ENCODE data around the gene SLAIN2.

The SLAIN2 gene

GRCh38 chr4:48334900-48335384 is 6.4 kb upstream of the SLAIN2 start:
- DNase-seq (ENCODE audit: low read depth), result no peak

- DNase-seq (ENCODE audit: low read depth), result peak; percentile 46
Measured at GRCh38 chr4:48336146-48336870, 5.0 kb upstream of the SLAIN2 start.

- peak; percentile 50 for DNase-seq (ENCODE audit: low read depth)
Measured at GRCh38 chr4:48337731-48338130, 3.6 kb upstream of the SLAIN2 start.

GRCh38 chr4:48339642-48340041 is 1.7 kb upstream of the SLAIN2 start:
- DNase-seq (ENCODE audit: low read depth), result no peak

- DNase-seq (ENCODE audit: low read depth), result peak; percentile 82
Measured at GRCh38 chr4:48340276-48340964, 909 bp upstream of the SLAIN2 start.

- DNase-seq (ENCODE audit: low read depth), result peak; percentile 54
Measured at GRCh38 chr4:48341776-48342605, 662 bp downstream of the SLAIN2 start.

- DNase-seq (ENCODE audit: low read depth), result peak; percentile 32
Measured at GRCh38 chr4:48342606-48342880, 1.2 kb downstream of the SLAIN2 start.

GRCh38 chr4:48343035-48343434 is 1.7 kb downstream of the SLAIN2 start:
- DNase-seq (ENCODE audit: low read depth), result peak; percentile 13

GRCh38 chr4:48343551-48343950 is 2.2 kb downstream of the SLAIN2 start:
- DNase-seq (ENCODE audit: low read depth), result peak; percentile 47

- DNase-seq (ENCODE audit: low read depth), result no peak
Measured at GRCh38 chr4:48345542-48345941, 4.2 kb downstream of the SLAIN2 start.

- peak; percentile 60 for DNase-seq (ENCODE audit: low read depth)
Measured at GRCh38 chr4:48346594-48346993, 5.3 kb downstream of the SLAIN2 start.

GRCh38 chr4:48347282-48347921 is 6.1 kb downstream of the SLAIN2 start:
- no peak for DNase-seq (ENCODE audit: low read depth)

GRCh38 chr4:48350871-48351270 is 9.5 kb downstream of the SLAIN2 start:
- no peak for DNase-seq (ENCODE audit: low read depth)

- no peak for DNase-seq (ENCODE audit: low read depth)
Measured at GRCh38 chr4:48352793-48353192, 11.5 kb downstream of the SLAIN2 start.

- DNase-seq (ENCODE audit: low read depth), result no peak
Measured at GRCh38 chr4:48356355-48356754, 15.0 kb downstream of the SLAIN2 start.

- DNase-seq (ENCODE audit: low read depth), result peak; percentile 91
Measured at GRCh38 chr4:48360285-48361011, 19.1 kb downstream of the SLAIN2 start.

GRCh38 chr4:48361012-48361400 is 19.7 kb downstream of the SLAIN2 start:
- DNase-seq (ENCODE audit: low read depth), result no peak

GRCh38 chr4:48366611-48367010 is 25.3 kb downstream of the SLAIN2 start:
- no peak for DNase-seq (ENCODE audit: low read depth)

- no peak for DNase-seq (ENCODE audit: low read depth)
Measured at GRCh38 chr4:48367016-48367415, 25.7 kb downstream of the SLAIN2 start.

GRCh38 chr4:48368389-48368788 is 27.1 kb downstream of the SLAIN2 start:
- DNase-seq (ENCODE audit: low read depth), result no peak

GRCh38 chr4:48369248-48369647 is 27.9 kb downstream of the SLAIN2 start:
- peak; percentile 34 for DNase-seq (ENCODE audit: low read depth)

GRCh38 chr4:48369771-48370170 is 28.4 kb downstream of the SLAIN2 start:
- no peak for DNase-seq (ENCODE audit: low read depth)
